Measurements from ENCODE around the gene RTEL1.
"Not testable (repeated sequence)": the region's sequence is repeated elsewhere in the genome, so short reads cannot be mapped to it uniquely, and the experiment has no call there.

RTEL1 gene

DNA sequence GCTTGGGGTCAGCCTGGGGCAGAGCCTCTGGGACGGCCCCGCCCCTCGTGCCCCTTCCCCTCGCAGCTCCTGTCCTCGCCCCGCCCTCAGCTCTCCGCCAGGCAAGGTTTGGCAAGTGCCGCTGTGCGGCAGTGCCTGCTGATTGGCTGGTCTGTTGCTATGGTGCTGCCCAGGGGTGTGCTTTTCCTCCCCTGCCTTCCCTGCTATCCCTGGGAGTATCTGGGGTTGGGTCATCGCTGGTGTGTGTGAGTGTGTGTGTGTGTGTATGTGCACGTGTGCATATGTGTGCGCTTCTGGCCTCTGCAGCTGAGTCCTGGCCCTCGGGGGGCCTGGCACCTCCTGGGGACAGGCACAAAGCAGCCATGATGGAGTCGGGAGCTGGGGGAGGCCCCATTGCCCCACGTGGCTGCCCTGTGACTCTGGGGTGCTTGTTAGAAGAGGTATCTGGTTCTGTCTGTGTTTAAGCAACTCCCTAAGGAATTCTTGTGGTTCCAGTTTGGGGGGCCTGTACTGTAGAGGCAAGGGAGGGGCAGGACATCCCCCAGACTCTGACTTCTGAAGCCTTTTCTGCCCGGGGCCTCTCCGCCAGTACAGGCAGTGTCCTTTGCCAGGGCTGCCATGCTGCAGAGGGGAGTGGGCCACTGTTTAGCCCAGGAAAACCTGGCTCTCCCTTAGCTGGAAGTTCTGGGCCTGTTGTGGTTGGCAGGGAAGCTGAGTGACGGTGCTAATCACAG lies 6.9 kb downstream of the RTEL1 start:
- no peak for DNase-seq (ENCODE audit: low read depth in 2 of 2)

GRCh38 chr20:63665708-63666107 lies 7.6 kb downstream of the RTEL1 start:
- DNase-seq (ENCODE audit: low read depth in 2 of 2), result no peak

- DNase-seq (ENCODE audit: low read depth in 2 of 2), result no peak
Observed at GRCh38 chr20:63667858-63668257, 9.7 kb downstream of the RTEL1 start.

DNA sequence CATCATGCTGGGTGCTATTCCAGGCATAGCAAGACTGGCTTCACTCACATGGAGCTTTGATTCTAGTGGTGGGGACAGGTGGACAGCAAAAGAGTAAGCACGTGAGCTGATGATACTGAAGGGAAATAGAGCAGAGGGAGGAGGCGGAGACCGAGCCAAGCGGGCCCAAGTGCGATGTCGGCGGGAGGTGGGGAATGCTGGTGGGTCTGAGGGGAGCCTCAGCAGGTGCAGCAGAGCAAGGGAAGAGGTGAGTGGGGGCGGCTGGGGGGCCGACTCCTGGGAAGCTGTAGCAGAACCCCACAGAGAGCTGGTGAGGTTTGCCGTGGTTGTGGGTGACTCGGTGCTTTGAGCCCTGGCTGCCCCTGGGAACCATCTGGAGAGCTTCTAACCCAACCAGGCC lies 10.2 kb downstream of the RTEL1 start:
- DNase-seq (ENCODE audit: low read depth in 2 of 2), result no peak

GRCh38 chr20:63671695-63672094 lies 13.6 kb downstream of the RTEL1 start:
- not testable (repeated sequence) for DNase-seq (ENCODE audit: low read depth in 2 of 2)

DNA sequence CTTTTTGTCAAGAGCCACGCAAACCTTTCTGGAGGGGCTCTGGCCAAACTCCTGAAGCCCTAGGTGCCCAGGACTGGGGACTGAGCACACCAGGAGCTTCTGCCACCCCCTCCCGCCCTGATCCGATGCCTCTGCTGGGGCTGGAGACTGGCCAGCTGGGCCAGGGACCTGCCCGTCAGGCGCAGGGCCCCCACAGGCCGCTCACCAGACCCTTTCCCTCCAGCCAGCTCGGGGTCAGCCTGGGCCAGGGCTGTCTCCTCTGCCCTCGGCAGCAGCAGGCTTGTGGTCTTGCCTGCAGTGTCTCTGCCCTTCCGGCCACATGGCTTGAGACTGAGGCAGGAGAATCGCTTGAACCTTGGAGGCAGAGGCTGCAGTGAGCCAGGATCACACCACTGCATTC lies 14.6 kb downstream of the RTEL1 start:
- DNase-seq (ENCODE audit: low read depth in 2 of 2), result no peak

DNA sequence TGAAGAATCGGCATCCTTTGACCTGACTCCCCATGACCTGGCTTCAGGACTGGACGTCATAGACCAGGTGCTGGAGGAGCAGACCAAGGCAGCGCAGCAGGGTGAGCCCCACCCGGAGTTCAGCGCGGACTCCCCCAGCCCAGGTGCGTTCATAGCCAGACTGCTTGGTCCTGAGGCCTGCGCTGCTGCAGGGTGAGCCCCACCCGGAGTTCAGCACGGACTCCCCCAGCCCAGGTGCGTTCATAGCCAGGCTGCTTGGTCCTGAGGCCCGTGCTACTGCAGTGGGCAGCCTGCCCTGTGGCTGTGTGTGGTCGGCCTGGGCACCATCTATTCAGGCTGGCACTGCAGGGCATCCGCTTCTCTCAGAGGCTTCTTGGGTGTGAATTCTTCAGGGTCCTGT lies 15.8 kb downstream of the RTEL1 start:
- DNase-seq (ENCODE audit: low read depth in 2 of 2), result no peak

DNA sequence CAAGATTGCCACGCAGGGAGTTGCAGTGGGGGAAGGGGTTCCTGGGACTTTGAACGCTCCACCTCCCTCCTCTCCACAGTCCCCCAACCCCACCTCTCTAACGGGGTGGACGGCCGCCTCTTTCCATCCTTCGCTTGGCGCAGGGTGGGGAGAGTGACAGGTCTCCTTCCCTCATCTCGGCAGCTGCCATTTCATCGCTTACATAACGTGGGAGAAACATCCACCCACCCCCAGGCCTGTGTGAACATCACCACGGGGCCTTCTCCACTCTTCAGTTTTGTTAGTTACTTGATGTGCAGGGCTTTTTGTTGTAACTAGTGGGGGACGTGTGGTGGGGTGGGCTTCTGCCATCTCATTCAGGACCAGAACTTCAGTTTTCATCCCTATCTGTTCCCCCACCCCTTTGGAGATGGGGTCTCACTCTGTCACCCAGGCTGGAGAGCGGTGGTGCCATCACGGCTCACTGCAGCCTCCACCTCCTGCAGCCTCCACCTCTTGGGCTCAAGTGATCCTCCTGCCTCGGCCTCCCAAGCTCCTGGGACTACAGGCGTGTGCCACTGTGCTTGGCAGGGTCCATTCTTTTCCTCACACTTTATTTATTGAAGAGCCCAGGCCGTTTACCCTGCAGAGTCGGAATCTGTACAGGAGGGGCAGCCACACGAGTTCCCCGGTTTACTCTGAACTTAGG lies 17.7 kb downstream of the RTEL1 start:
- DNase-seq (ENCODE audit: low read depth in 2 of 2), result no peak

- no peak for DNase-seq (ENCODE audit: low read depth in 2 of 2)
Observed at GRCh38 chr20:63678071-63678470, 20.0 kb downstream of the RTEL1 start.

DNA sequence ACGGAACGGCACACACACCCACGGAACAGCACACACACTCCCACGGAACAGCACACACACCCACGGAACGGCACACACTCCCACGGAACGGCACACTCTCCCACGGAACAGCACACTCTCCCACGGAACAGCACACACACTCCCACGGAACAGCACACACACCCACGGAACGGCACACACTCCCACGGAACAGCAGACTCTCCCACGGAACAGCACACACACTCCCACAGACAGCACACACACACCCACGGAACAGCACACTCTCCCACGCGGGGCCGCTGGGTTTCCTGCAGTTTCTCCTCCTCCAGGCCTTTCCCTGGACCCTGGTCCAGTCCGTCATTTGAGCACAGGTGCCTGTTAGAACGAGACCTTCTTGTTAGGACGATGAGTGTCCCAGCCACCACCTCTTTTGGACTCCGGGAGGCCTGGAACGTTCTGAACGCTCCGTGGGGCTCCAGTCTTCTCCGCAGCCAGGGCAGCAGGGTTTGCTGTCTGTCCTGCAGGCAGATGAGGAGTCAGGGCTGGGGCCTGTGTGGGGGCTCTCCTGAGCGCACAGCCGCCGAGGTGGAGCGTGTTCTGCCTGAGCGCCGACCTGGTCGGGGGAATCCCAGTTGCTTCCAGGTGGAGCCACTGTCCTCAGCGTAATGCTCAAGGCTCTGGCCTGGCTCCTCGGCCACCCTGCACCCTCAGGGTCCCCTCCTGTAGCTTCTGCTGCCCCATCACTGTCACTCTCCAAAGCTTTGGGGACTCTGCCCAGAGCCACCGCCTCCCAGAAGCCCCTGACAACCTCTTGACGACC lies 20.8 kb downstream of the RTEL1 start:
- DNase-seq (ENCODE audit: low read depth in 2 of 2), result no peak

DNA sequence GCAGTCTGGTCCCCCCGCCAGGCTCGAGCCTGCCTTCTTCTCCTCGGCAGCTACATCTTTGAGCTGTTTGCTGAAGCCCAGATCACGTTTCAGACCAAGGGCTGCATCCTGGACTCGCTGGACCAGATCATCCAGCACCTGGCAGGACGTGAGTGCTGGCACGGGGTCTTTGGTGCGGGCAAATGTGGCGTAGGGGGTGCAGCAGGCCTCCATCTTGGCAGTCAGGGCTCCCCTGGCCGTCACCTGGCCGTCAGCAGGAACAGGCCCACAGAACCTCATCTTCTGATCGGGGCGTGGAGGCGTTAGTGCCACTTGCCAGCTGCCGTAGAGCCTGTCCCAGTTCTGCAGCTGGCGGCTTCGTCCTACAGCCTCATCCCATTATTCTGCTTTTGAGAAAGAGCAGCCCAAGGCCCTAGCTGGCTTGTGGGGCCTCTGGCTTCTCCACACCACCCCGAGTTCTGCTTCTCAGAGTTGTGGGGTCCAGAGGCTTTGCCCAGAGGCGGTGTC lies 21.7 kb downstream of the RTEL1 start:
- DNase-seq (ENCODE audit: low read depth in 2 of 2), result no peak

DNA sequence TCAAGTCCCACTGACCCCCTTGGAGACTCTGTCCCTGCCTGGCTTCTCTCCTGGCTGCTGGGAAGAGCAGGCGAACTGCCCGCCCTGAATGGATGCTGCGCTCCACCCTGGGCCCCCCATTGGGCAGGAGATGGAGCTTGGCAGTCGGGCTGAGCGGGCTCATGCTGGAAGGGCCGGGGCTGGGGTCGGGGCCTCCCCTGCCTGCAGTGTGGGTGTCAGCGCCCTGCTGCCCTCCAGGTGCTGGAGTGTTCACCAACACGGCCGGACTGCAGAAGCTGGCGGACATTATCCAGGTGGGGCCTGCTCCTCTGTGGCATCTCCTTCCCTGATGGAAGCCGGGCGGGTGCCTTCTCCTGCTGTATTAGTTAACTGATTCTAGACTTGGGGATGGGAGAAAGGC lies 22.3 kb downstream of the RTEL1 start:
- no peak for DNase-seq (ENCODE audit: low read depth in 2 of 2)

DNA sequence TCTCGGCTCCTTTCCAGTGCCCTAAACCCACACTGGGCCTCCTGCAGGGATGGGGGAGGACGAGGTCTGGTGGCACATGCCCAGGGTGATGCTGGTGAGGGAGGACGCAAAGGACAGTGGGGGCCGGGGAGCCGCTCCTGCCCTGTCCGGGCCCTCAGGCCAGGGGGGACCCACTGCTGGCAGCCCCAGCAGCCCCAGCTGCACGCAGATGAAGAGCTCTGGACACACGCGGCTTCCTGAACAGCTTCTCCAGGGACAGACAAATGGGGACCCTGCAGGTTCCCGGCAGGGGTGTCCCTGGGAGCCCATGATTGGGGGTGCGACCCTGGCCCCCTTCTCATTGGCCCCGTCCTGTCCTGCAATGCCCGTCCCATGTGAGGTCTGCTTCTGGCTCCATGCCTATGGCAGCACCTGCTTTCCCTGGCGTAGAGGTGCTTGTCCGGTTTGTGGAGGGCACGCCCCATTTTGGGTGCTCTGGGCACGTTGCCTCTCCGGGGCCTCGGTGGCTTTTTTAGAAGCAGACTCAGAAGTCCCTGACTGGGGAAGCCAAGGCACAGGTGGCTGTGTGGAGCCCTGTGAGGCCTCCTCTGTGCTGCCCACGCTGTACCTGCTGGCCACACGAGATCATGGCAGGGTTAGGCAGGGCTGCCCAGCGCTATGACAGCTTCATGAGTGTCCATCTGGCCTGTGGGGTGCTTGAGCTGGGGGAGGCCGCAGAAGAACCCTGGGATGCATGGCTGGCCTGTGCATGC lies 22.9 kb downstream of the RTEL1 start:
- DNase-seq (ENCODE audit: low read depth in 2 of 2), result no peak

GRCh38 chr20:63681609-63682142 lies 23.6 kb downstream of the RTEL1 start:
- no peak for DNase-seq (ENCODE audit: low read depth in 2 of 2)

GRCh38 chr20:63682384-63683139 lies 24.4 kb downstream of the RTEL1 start:
- no peak for DNase-seq (ENCODE audit: low read depth in 2 of 2)

- no peak for DNase-seq (ENCODE audit: low read depth in 2 of 2)
Observed at GRCh38 chr20:63685269-63686026, 27.3 kb downstream of the RTEL1 start.

- no peak for DNase-seq (ENCODE audit: low read depth in 2 of 2)
Observed at GRCh38 chr20:63686094-63686491, 28.0 kb downstream of the RTEL1 start.

GRCh38 chr20:63686492-63687321 lies 28.6 kb downstream of the RTEL1 start:
- DNase-seq (ENCODE audit: low read depth in 2 of 2), result peak in 1 of 2 donors; percentile 45

Measured in activated CD8-positive, alpha-beta memory T cell treated with anti-CD3 and anti-CD28 coated beads for 4 hours (primary cell).